DND-41 (cell line): Measurements from ENCODE around the gene SLC39A3.

Experiments
- EZH2 ChIP-seq: IDR thresholded peaks from 3 replicates; pipeline ENCODE4 v1.6.1; 2012; ENCODE audit warnings: borderline replicate concordance, low read depth, mild to moderate bottlenecking, moderate library complexity, low read length, inconsistent platforms; ENCODE audit not compliant: severe bottlenecking
- TF ChIP-seq, protein P1 (sequence below): IDR thresholded peaks from 2 replicates; pipeline ENCODE4 v1.5.1; 2012; ENCODE audit warnings: borderline replicate concordance, low read length, moderate library complexity, mild to moderate bottlenecking; ENCODE audit not compliant: poor library complexity, severe bottlenecking; ENCODE audit errors: extremely low read depth

DNA sequence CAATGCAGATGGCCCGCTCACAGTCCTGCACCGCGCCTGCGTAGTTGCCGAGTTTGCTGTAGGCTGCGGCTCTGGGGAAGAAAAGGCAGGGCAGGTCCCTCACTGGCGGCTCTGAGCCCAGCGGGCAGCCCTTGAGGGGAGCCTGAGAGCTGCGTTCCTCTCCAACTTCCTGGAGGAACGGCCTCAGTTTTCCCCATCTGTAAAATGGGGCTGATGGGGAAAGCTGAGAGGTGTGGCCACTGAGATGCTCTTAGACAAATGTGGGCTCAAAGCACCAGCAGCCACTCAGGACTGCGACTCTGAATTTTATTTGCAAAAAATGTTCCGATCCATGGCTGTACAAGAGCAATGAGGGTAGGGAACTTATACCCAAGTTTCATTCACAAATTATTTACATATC is 23.9 kb upstream of the SLC39A3 start:
- TF ChIP-seq, protein P1, sequence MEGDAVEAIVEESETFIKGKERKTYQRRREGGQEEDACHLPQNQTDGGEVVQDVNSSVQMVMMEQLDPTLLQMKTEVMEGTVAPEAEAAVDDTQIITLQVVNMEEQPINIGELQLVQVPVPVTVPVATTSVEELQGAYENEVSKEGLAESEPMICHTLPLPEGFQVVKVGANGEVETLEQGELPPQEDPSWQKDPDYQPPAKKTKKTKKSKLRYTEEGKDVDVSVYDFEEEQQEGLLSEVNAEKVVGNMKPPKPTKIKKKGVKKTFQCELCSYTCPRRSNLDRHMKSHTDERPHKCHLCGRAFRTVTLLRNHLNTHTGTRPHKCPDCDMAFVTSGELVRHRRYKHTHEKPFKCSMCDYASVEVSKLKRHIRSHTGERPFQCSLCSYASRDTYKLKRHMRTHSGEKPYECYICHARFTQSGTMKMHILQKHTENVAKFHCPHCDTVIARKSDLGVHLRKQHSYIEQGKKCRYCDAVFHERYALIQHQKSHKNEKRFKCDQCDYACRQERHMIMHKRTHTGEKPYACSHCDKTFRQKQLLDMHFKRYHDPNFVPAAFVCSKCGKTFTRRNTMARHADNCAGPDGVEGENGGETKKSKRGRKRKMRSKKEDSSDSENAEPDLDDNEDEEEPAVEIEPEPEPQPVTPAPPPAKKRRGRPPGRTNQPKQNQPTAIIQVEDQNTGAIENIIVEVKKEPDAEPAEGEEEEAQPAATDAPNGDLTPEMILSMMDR: no peak
- TF ChIP-seq EZH2: no peak
